HG03175 (cell line): ENCODE data around the gene NCOA5.
"Not testable (repeated sequence)": the region's sequence is repeated elsewhere in the genome, so short reads cannot be mapped to it uniquely, and the experiment has no call there.

Source experiments
- ATAC-seq: cut with Tn5 transposase; IDR thresholded peaks from one replicate; pipeline ENCODE4 v1.9.1; 2021; ENCODE audit warnings: mild to moderate bottlenecking, moderate library complexity; ENCODE audit not compliant: unreplicated experiment

Gene NCOA5

GRCh38 chr20:46121184-46121930, 31.6 kb upstream of the NCOA5 start:
- no peak for ATAC-seq

GRCh38 chr20:46120136-46120535, 30.4 kb upstream of the NCOA5 start:
- ATAC-seq = no peak

GRCh38 chr20:46119547-46119946, 29.8 kb upstream of the NCOA5 start:
- no peak for ATAC-seq

GRCh38 chr20:46119028-46119546, 29.3 kb upstream of the NCOA5 start:
- ATAC-seq = peak; percentile 32

- ATAC-seq = peak; percentile 56
Observed at GRCh38 chr20:46118481-46119020, 28.8 kb upstream of the NCOA5 start.

- ATAC-seq = peak; percentile 80
Observed at GRCh38 chr20:46117704-46118467, 28.1 kb upstream of the NCOA5 start, which contains the start of gene CD40. Gene CD40, plus strand, starts transcription at chr20:46118314. Its CDS starts 30 bp downstream, at chr20:46118344.

- no peak for ATAC-seq
Observed at GRCh38 chr20:46114449-46114848, 24.7 kb upstream of the NCOA5 start.

GRCh38 chr20:46113113-46113470, 23.3 kb upstream of the NCOA5 start:
- ATAC-seq = no peak

GRCh38 chr20:46112430-46113112, 22.8 kb upstream of the NCOA5 start:
- ATAC-seq = no peak

- ATAC-seq = no peak
Observed at GRCh38 chr20:46111836-46112212, 22.1 kb upstream of the NCOA5 start.

- peak; percentile 58 for ATAC-seq
Observed at GRCh38 chr20:46111028-46111835, 21.5 kb upstream of the NCOA5 start.

- ATAC-seq = no peak
Observed at GRCh38 chr20:46108976-46109375, 19.2 kb upstream of the NCOA5 start.

GRCh38 chr20:46108435-46108841, 18.7 kb upstream of the NCOA5 start:
- ATAC-seq = peak; percentile 87

- ATAC-seq = no peak
Observed at GRCh38 chr20:46107061-46107460, 17.3 kb upstream of the NCOA5 start.

GRCh38 chr20:46104262-46104661, 14.5 kb upstream of the NCOA5 start:
- ATAC-seq = no peak

GRCh38 chr20:46102940-46103339, 13.2 kb upstream of the NCOA5 start:
- no peak for ATAC-seq

GRCh38 chr20:46101957-46102356, 12.2 kb upstream of the NCOA5 start:
- ATAC-seq = no peak

GRCh38 chr20:46100988-46101387, 11.2 kb upstream of the NCOA5 start:
- ATAC-seq = no peak

GRCh38 chr20:46100444-46100843, 10.7 kb upstream of the NCOA5 start:
- not testable (repeated sequence) for ATAC-seq
